Measurements from ENCODE around the gene APOBEC2. TPM values are rescaled to one million over a fixed set of nuclear protein-coding genes. Genes with fewer than 3 reads are reported as not detected.

APOBEC2 gene
- total RNA-seq, 2 experiments from 2014 or later = not detected

DNA sequence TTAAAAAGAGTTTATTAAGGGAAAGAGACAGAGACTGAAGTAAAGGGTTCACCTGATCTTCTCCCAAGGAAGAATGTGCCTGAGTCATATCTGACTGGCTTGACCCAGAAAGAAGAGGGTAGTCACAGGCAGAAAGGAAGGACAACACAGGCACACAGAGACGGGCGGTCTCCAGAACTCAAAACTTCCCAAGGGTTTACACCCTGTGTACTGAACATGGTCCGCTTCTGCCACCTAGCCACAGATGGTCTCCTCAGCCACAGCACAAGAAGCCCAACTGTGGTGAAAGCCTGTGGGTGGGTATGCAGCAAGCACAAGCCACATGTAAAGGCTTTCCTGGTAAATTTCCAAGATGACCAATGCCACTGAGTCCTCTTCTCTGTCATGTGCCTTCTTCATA lies 31.2 kb upstream of the APOBEC2 start:
- Mint-ChIP-seq H3K27ac (no peak overlapping the region), H3K36me3 (ENCODE audit: low read depth) (peaks cover 6% of the 10 kb centered on the region), H3K4me1 (ENCODE audit: low read depth) (peaks cover 4% of the 10 kb centered on the region), H3K4me3 (no peak overlapping the region), H3K9me3 (no peaks in the 10 kb centered on the region), H3K27me3 (no peaks in the 10 kb centered on the region)
- H3K9me3 ChIP-seq (ENCODE audit: control insufficient read depth in 1 of 2, insufficient read depth in 1 of 2, low read length in 2 of 2) = peaks cover 0 to 7% of the 10 kb centered on the region in 2 experiments
- no peak overlapping the region for H3K4me3 ChIP-seq (ENCODE audit: low read length)
- no peaks in the 10 kb centered on the region for H3K27me3 ChIP-seq (ENCODE audit: control insufficient read depth in 1 of 2, insufficient read depth in 2 of 2, low read length in 2 of 2)
- no peaks in the 10 kb centered on the region for H3K4me1 ChIP-seq (ENCODE audit: insufficient read depth, low read length)
- ChIA-PET POLR2A (no interaction called here), CTCF (no interaction called here)
- intact Hi-C loops (cut with DNase I, micrococcal nuclease) = loop anchor here in 1 of 2 experiments (5.0 kb wide), 1 partner anchor 695 kb away; no protein-coding TSS in a partner anchor
- no peak for ATAC-seq (ENCODE audit: poor library complexity)
- DNase-seq = no peak
- H3K36me3 ChIP-seq (ENCODE audit: insufficient read depth, low read length) = no peaks in the 10 kb centered on the region
- TF ChIP-seq, protein P1, sequence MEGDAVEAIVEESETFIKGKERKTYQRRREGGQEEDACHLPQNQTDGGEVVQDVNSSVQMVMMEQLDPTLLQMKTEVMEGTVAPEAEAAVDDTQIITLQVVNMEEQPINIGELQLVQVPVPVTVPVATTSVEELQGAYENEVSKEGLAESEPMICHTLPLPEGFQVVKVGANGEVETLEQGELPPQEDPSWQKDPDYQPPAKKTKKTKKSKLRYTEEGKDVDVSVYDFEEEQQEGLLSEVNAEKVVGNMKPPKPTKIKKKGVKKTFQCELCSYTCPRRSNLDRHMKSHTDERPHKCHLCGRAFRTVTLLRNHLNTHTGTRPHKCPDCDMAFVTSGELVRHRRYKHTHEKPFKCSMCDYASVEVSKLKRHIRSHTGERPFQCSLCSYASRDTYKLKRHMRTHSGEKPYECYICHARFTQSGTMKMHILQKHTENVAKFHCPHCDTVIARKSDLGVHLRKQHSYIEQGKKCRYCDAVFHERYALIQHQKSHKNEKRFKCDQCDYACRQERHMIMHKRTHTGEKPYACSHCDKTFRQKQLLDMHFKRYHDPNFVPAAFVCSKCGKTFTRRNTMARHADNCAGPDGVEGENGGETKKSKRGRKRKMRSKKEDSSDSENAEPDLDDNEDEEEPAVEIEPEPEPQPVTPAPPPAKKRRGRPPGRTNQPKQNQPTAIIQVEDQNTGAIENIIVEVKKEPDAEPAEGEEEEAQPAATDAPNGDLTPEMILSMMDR (IDR thresholded peaks at IDR 0.05) = no peak
- no peak overlapping the region for H3K27ac ChIP-seq (ENCODE audit: low read depth in 1 of 2, low read length in 2 of 2)

DNA sequence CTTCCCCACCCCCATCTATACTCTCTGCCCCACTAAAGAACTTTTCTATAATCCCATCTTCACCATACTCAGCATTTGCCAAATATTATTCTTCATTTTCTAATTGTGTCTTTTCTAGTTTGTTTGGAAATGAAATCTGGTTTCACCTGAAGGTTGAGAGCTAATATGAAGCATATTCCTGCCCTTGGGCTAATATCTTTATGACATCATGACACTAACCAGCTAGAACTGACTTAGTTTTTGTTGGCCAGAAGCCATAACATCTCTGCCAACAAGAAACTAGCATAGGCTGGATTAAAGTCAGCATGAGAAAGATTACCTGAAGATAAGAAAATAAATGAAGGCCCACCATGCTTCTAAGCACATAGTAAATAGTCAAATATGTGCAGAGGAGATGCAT lies 30.7 kb upstream of the APOBEC2 start:
- no peaks in the 10 kb centered on the region for H3K9me3 Mint-ChIP-seq
- H3K4me3 Mint-ChIP-seq = no peak overlapping the region
- no peak overlapping the region for H3K27ac Mint-ChIP-seq
- no peaks in the 10 kb centered on the region for H3K27me3 Mint-ChIP-seq
- ChIA-PET POLR2A (no interaction called here), CTCF (no interaction called here)
- Histone ChIP-seq H3K4me1 (ENCODE audit: insufficient read depth, low read length) (peaks cover 2% of the 10 kb centered on the region), H3K9me3 (ENCODE audit: control insufficient read depth in 1 of 2, insufficient read depth in 1 of 2, low read length in 2 of 2) (peaks cover 0 to 7% of the 10 kb centered on the region in 2 experiments), H3K27ac (ENCODE audit: low read depth in 1 of 2, low read length in 2 of 2) (no peak overlapping the region), H3K36me3 (ENCODE audit: insufficient read depth, low read length) (no peaks in the 10 kb centered on the region), H3K4me3 (ENCODE audit: low read length) (no peak overlapping the region), H3K27me3 (ENCODE audit: control insufficient read depth in 1 of 2, insufficient read depth in 2 of 2, low read length in 2 of 2) (no peaks in the 10 kb centered on the region)
- TF ChIP-seq, protein P1 (IDR thresholded peaks at IDR 0.05) = no peak
- peaks cover 8% of the 10 kb centered on the region for H3K4me1 Mint-ChIP-seq (ENCODE audit: low read depth)
- intact Hi-C loops (cut with DNase I, micrococcal nuclease) = loop anchor here in 1 of 2 experiments (5.0 kb wide), 1 partner anchor 695 kb away; no protein-coding TSS in a partner anchor
- peaks cover 6% of the 10 kb centered on the region for H3K36me3 Mint-ChIP-seq (ENCODE audit: low read depth)
- no peak for ATAC-seq (ENCODE audit: poor library complexity)
- no peak for DNase-seq

DNA sequence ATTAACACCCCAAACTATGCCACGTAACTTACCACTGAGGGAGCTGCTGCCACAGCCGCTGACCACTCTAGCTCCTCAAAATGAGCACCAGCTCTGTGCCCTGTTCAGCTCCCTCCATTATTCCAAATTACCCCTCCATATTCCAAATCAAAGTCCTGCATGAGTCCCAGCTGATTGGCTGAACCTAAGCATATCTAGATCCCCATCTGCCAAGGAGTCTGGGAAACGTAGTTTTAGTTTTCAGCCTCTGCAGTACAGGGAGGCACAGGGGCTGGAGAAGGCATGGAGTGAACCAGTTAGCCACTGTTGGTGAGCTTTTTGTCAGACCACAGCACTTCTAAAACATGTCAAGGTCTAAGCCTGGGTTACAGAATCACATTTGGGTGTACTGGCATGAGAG lies 29.9 kb upstream of the APOBEC2 start:
- Mint-ChIP-seq H3K4me3 (no peak overlapping the region), H3K27me3 (no peaks in the 10 kb centered on the region), H3K4me1 (ENCODE audit: low read depth) (peaks cover 15% of the 10 kb centered on the region), H3K9me3 (no peaks in the 10 kb centered on the region), H3K36me3 (ENCODE audit: low read depth) (peaks cover 6% of the 10 kb centered on the region), H3K27ac (no peak overlapping the region)
- ChIA-PET CTCF (no interaction called here), POLR2A (no interaction called here)
- H3K36me3 ChIP-seq (ENCODE audit: insufficient read depth, low read length) = no peaks in the 10 kb centered on the region
- ATAC-seq (ENCODE audit: poor library complexity) = no peak
- H3K9me3 ChIP-seq (ENCODE audit: control insufficient read depth in 1 of 2, insufficient read depth in 1 of 2, low read length in 2 of 2) = peaks cover 0 to 3% of the 10 kb centered on the region in 2 experiments
- DNase-seq = no peak
- H3K27ac ChIP-seq (ENCODE audit: low read depth in 1 of 2, low read length in 2 of 2) = no peak overlapping the region
- H3K4me1 ChIP-seq (ENCODE audit: insufficient read depth, low read length) = peaks cover 10% of the 10 kb centered on the region
- TF ChIP-seq, protein P1 (IDR thresholded peaks at IDR 0.05) = no peak
- H3K4me3 ChIP-seq (ENCODE audit: low read length) = no peak overlapping the region
- intact Hi-C loops (cut with DNase I, micrococcal nuclease) = loop anchor here in 1 of 2 experiments (5.0 kb wide), 1 partner anchor 696 kb away; no protein-coding TSS in a partner anchor
- H3K27me3 ChIP-seq (ENCODE audit: control insufficient read depth in 1 of 2, insufficient read depth in 2 of 2, low read length in 2 of 2) = no peaks in the 10 kb centered on the region

Measured in CD4-positive, alpha-beta T cell (primary cell).